Gastrocnemius medialis (tissue), 4 donors: ENCODE measurements around the gene CTDSPL.
A peak's percentile ranks its signal among the peaks of the same experiment; 100 is the strongest.

Experiments used
- CTCF ChIP-seq, 5 experiments: fragments of 450-650 bp in 3 of 5; fragments of 200-600 bp in 2 of 5; sonication (generic) in 2 of 5; IDR thresholded peaks in 4 of 5; conservative IDR thresholded peaks in 1 of 5; 1 replicate in 4 of 5; 2 replicates in 1 of 5; pipeline ENCODE4 v1.5.1; 2016 to 2019; ENCODE audit warnings: antibody characterized with exemption in 5 of 5, mild to moderate bottlenecking in 3 of 5, moderate library complexity in 3 of 5
- POLR2A ChIP-seq, 2 donors: fragments of 450-650 bp; IDR thresholded peaks; one replicate each; pipeline ENCODE4 v1.6.1; 2017; ENCODE audit warnings: antibody characterized with exemption in 2 of 2, mild to moderate bottlenecking in 2 of 2, moderate library complexity in 2 of 2

DNA sequence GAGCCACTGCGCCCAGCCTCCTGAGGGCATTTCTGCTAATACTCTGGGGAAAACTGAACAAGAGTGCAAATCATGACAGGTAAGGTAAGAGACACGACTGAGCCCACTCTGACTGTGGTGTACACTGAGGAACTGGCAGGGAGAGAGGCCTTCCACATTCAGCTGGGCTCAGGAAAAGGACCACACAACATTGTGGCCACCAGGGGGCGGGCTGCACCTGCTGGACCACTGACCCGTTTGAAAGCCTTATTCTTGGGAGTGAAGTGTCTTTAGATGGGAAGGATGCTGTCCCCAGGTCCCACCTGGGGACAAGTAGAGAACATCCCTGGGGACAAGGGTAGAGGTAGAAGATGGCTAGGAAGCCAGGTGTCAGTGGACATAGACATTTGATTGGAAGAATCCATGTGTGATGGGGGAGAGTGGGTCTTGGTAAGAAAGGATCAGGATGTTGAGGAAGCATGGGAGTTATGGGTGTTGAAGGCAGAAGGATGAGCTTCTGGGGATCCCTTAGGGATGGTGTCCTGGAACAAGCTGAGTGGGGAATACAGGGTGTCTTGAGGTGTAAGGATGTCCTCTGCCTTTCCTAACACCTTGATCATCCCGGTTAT lies 6.2 kb upstream of the CTDSPL start:
- TF ChIP-seq CTCF (IDR thresholded peaks at IDR 0.05 in 4 of 5, conservative IDR thresholded peaks at IDR 0.05 in 1 of 5) (peak; percentile 77 to 93 (median 89)), POLR2A (IDR thresholded peaks at IDR 0.05) (no peak)
